Fibroblast of lung (primary cell): ENCODE data around the gene SURF4. TPM values are rescaled to one million over a fixed set of nuclear protein-coding genes. Genes with fewer than 3 reads are reported as not detected.

ENCODE experiments used
- DNase-seq, 2 donors: peaks; one replicate each; pipeline versions ENCODE4 v3.0.0 to v3.0.0-alpha.2; 2010; ENCODE audit warnings: low read depth in 2 of 2
- H2AFZ ChIP-seq: 2 replicates; pipeline ENCODE4 v1.5.1; 2012; ENCODE audit warnings: low read length, control low read depth, inconsistent platforms
- H3K27ac ChIP-seq: 2 replicates; pipeline ENCODE4 v1.5.1; 2011; ENCODE audit warnings: low read length, control low read depth; ENCODE audit not compliant: insufficient read depth
- H3K27me3 ChIP-seq: 2 replicates; pipeline ENCODE4 v1.5.1; 2011; ENCODE audit warnings: mild to moderate bottlenecking, low read length; ENCODE audit not compliant: control insufficient read depth, insufficient read depth
- H3K36me3 ChIP-seq: 2 replicates; pipeline ENCODE4 v1.5.1; 2011; ENCODE audit warnings: low read length; ENCODE audit not compliant: control insufficient read depth, insufficient read depth
- H3K4me1 ChIP-seq: 2 replicates; pipeline ENCODE4 v1.5.1; 2011; ENCODE audit warnings: low read length; ENCODE audit not compliant: control insufficient read depth, insufficient read depth; ENCODE audit errors: extremely low read depth
- H3K4me2 ChIP-seq: 2 replicates; pipeline ENCODE4 v1.5.1; 2011; ENCODE audit warnings: low read length, control low read depth; ENCODE audit not compliant: insufficient read depth; ENCODE audit errors: extremely low read depth
- H3K4me3 ChIP-seq, 4 experiments: fragments of 200-600 bp in 1 of 4; sonication (generic) in 1 of 4; replicated peaks in 1 of 4; 2 replicates each; pipeline ENCODE4 v1.5.1; 2011 to 2016; ENCODE audit warnings: low read length in 4 of 4, low read depth in 3 of 4, mild to moderate bottlenecking in 3 of 4, control low read depth in 2 of 4, inconsistent platforms in 1 of 4, mixed read lengths in 1 of 4; ENCODE audit not compliant: insufficient read depth in 1 of 4; ENCODE audit errors: control extremely low read depth in 1 of 4
- H3K79me2 ChIP-seq: 2 replicates; pipeline ENCODE4 v1.5.1; 2012; ENCODE audit warnings: mild to moderate bottlenecking, low read length, inconsistent platforms; ENCODE audit not compliant: control insufficient read depth, insufficient read depth
- H3K9ac ChIP-seq: 2 replicates; pipeline ENCODE4 v1.5.1; 2011; ENCODE audit warnings: mild to moderate bottlenecking, low read length, control low read depth; ENCODE audit not compliant: insufficient read depth
- H3K9me3 ChIP-seq: 2 replicates; pipeline ENCODE4 v1.5.1; 2012; ENCODE audit warnings: low read depth, low read length; ENCODE audit not compliant: control insufficient read depth, insufficient read depth
- H4K20me1 ChIP-seq: 2 replicates; pipeline ENCODE4 v1.5.1; 2011; ENCODE audit warnings: low read length; ENCODE audit not compliant: control insufficient read depth, insufficient read depth; ENCODE audit errors: extremely low read depth
- EZH2 ChIP-seq: IDR thresholded peaks from 2 replicates; pipeline ENCODE4 v1.5.1; 2012; ENCODE audit warnings: low read length, control low read depth, mild to moderate bottlenecking; ENCODE audit errors: missing control alignments
- polyA minus RNA-seq: library from RNA; depleted of rRNA, polyadenylated mRNA; stranded (reverse); fragments of >200 nt; gene quantifications from 2 replicates; pipeline ENCODE4 v1.2.3, GENCODE V29; 2011; ENCODE audit warnings: low replicate concordance
- polyA plus RNA-seq, 2 donors: library from polyadenylated mRNA; depleted of rRNA in 1 of 2; stranded (reverse) in 1 of 2; unstranded in 1 of 2; fragments of >200 nt; gene quantifications; 2 replicates each; pipeline ENCODE4 v1.2.1, GENCODE V29; 2011 to 2012; ENCODE audit warnings: missing spikeins in 1 of 2
- total RNA-seq: library from RNA; depleted of rRNA; stranded (reverse); fragments of >200 nt; gene quantifications from 2 replicates; pipeline ENCODE4 v1.2.1, GENCODE V29; 2014
- TF ChIP-seq, protein P1 (sequence below), 2 donors: IDR thresholded peaks in 1 of 2; conservative IDR thresholded peaks in 1 of 2; 1 replicate in 1 of 2; 2 replicates in 1 of 2; pipeline ENCODE4 v1.5.1; 2011 to 2012; ENCODE audit warnings: low read length in 2 of 2, control low read depth in 1 of 2, inconsistent platforms in 1 of 2, low read depth in 1 of 2, mild to moderate bottlenecking in 1 of 2

The SURF4 gene
- total RNA-seq (295 and 338 TPM in 2 replicates), polyA plus RNA-seq (358 and 384 TPM in 2 replicates), polyA minus RNA-seq (877 and 1,013 TPM in 2 replicates)
- polyA plus RNA-seq (2012), result 290 and 306 TPM in 2 replicates

DNA sequence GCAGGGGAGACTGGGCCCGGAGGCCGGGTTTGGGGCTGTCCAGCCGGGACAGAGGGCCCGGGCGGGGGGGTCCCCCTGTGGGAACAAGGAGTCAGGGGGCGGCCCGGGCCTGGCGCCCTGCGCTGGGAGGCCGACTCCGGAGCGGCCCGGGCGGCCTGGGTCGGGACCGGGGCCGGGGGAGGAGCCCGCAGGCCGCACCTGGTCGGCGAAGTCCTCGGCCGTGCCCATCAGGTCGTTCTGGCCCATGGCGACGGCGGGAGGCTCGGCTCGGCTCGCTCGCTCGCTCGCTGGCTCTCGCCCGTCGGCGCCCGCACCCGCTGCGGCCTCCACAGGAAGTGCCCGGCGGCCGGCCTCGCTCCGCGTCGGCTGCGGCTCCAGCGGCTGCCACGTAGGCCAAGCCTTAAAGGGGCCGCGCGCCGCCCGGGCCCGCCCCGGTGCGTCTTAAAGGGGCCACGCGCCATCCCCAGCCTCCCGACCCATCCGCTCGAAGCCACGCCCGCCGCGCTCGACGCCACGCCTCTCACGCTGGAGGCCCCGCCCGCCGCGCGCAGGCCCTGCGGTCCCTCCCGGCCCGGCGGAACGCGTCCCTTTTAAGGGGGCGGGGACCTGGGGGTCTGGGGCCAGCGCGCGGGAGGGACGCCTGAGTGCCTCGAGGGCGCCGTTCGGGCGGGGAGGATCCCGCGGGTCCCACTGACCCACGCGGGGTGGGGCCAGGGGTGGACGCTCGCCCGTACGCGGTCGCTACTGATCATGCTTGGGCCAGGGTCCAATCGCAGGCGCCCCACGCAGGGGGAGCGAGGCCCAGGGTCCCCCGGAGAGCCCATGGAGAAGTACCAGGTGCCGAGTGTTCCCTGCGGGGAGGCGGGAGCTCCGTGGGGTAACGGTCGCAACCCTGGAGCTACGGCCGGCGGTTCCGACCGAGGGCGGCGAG is at the start of gene SURF4, which contains the start of gene STKLD1:
SURF4 (minus strand) TSS at position 337 of the 931 bp plus-strand sequence; CDS start at position 246, 91 bp downstream.
STKLD1 (plus strand) TSS at position 643 of the 931 bp plus-strand sequence; CDS start at position 751, 108 bp downstream.
- peak within 1 kb of the TSS; percentile 79 to 100 (median 96) for H3K4me3 ChIP-seq
- no peak for TF ChIP-seq EZH2

DNA sequence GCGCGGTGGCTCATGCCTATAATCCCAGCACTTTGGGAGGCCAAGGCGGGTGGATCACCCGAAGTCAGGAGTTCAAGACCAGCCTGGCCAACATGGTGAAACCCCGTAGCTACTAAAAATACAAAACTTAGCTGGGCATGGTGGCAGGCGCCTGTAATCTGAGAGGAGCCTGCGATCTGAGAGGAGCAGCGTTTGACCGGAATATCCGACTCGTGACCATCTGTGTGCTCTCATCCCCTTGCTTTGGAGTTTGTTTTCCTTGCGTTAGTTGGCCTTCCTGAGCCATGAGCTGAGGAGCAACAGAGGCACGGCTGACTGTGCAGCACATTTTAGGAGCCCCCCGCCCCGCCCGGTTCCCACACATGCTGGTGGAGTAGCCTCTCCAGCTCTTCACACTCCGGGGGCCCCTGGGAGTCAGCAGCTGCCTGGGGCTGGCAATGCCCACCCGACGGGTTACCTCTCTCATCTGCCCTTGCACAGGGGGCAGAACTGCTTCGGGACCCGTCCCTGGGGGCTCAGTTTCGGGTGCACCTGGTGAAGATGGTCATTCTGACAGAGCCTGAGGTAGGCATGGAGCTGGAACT is 49.3 kb upstream of the SURF4 start:
- Histone ChIP-seq H3K27ac (no peak overlapping the region), H4K20me1 (no peaks in the 10 kb centered on the region), H2AFZ (no peak overlapping the region), H3K27me3 (peaks cover 5% of the 10 kb centered on the region), H3K4me1 (no peaks in the 10 kb centered on the region), H3K9ac (no peak overlapping the region), H3K36me3 (no peaks in the 10 kb centered on the region), H3K4me3 (no peak overlapping the region), H3K79me2 (no peaks in the 10 kb centered on the region), H3K9me3 (no peaks in the 10 kb centered on the region), H3K4me2 (no peak overlapping the region)
- no peak for TF ChIP-seq EZH2
- TF ChIP-seq, protein P1, sequence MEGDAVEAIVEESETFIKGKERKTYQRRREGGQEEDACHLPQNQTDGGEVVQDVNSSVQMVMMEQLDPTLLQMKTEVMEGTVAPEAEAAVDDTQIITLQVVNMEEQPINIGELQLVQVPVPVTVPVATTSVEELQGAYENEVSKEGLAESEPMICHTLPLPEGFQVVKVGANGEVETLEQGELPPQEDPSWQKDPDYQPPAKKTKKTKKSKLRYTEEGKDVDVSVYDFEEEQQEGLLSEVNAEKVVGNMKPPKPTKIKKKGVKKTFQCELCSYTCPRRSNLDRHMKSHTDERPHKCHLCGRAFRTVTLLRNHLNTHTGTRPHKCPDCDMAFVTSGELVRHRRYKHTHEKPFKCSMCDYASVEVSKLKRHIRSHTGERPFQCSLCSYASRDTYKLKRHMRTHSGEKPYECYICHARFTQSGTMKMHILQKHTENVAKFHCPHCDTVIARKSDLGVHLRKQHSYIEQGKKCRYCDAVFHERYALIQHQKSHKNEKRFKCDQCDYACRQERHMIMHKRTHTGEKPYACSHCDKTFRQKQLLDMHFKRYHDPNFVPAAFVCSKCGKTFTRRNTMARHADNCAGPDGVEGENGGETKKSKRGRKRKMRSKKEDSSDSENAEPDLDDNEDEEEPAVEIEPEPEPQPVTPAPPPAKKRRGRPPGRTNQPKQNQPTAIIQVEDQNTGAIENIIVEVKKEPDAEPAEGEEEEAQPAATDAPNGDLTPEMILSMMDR (conservative IDR thresholded peaks at IDR 0.05 in 1 of 2, IDR thresholded peaks at IDR 0.05 in 1 of 2; ENCODE audit: low read depth in 1 of 2, low read length in 2 of 2), result no peak
- DNase-seq, result no peak

More for the DNA sequence above, at the start of gene SURF4, which contains the start of gene STKLD1:
- Histone ChIP-seq H2AFZ (peak within 1 kb of the TSS; percentile 24), H3K4me1 (peaks cover 6% of the 10 kb centered on the region), H3K79me2 (peaks cover 48% of the 10 kb centered on the region), H3K9me3 (no peaks in the 10 kb centered on the region), H3K36me3 (peaks cover 10% of the 10 kb centered on the region), H3K4me2 (peak within 1 kb of the TSS; percentile 77), H4K20me1 (peaks cover 5% of the 10 kb centered on the region), H3K9ac (peak within 1 kb of the TSS; percentile 97), H3K27me3 (no peaks in the 10 kb centered on the region), H3K27ac (peak within 1 kb of the TSS; percentile 98)
- peak; percentile 96 for DNase-seq

DNA sequence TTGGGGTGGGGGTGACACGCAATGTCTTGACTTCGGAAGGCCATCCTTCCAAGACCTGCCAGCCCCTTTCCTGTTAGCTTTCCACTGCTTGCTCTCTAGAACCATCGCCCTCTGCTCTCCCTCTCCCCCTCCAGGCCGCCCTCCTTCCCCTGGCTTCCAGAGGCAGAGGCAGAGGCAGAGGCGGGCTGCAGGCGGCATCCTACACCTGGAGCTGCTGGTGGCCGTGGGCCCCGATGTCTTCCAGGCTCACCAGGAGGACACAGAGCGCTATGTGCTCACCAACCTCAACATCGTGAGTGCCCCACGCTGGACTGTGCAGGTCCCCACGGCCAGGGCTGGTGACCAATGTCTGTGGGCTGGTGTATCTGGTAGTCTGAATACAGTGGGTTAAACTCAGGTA is 48.3 kb upstream of the SURF4 start:
- peaks cover 5% of the 10 kb centered on the region for H3K27me3 ChIP-seq
- H3K9ac ChIP-seq, result no peak overlapping the region
- no peaks in the 10 kb centered on the region for H3K79me2 ChIP-seq
- H3K4me3 ChIP-seq, result no peak overlapping the region
- H3K4me2 ChIP-seq, result no peak overlapping the region
- TF ChIP-seq EZH2, result no peak
- TF ChIP-seq, protein P1 (conservative IDR thresholded peaks at IDR 0.05 in 1 of 2, IDR thresholded peaks at IDR 0.05 in 1 of 2; ENCODE audit: low read depth in 1 of 2, low read length in 2 of 2), result no peak
- no peak overlapping the region for H3K27ac ChIP-seq
- H2AFZ ChIP-seq, result no peak overlapping the region
- H3K9me3 ChIP-seq, result no peaks in the 10 kb centered on the region
- no peaks in the 10 kb centered on the region for H3K36me3 ChIP-seq
- DNase-seq, result no peak
- H4K20me1 ChIP-seq, result no peaks in the 10 kb centered on the region
- H3K4me1 ChIP-seq, result no peaks in the 10 kb centered on the region
